HG03432 (cell line): ENCODE results near the gene PHTF2.
A peak's percentile ranks its signal among the peaks of the same experiment; 100 is the strongest.
"Not testable (repeated sequence)": the region's sequence is repeated elsewhere in the genome, so short reads cannot be mapped to it uniquely, and the experiment has no call there.

Experiments
- ATAC-seq: cut with Tn5 transposase; IDR thresholded peaks from one replicate; pipeline ENCODE4 v1.9.1; 2021; ENCODE audit warnings: mild to moderate bottlenecking, moderate library complexity; ENCODE audit not compliant: unreplicated experiment

The PHTF2 gene

DNA sequence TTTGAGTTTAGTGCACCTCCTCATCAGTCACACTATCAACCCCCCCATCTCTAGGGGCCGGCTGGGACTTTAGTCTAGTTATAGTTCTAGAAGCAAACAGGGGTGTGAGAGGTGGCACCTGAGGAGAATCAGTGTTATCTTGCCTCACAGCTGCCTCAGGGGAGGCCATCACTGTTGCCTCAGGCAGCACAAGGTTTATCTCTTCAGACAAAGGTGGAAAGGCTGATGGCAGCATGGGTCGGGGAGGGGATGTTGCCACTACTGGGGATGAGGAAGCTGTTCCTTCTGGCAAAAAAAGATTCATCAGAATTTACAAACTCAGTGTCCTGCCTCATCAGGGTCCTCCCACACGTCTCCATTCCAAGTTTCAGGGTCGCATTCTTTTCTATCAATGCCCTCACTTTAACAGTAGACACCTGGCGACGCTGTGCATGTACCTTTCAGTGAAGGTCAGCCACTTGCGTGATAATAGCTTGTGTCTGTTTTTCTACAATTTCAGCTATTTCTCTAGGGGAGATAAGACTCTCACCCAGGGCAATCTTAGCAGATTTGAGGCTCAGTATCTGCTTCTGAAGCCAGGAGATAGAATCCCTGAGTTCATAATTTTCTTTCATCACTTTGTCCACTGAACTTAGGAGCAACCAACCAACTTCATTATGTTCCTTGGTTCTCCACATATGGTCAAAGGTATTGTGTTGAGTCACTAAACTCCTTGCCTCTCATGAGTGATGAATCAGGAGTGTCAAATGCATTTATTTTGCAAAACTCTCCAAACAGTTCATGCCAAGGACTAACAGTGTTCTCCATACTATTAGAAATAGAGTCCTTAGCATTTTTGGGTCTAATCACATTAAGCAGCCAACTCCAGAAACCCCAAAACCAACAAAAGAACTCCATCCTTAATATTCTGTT is 75.1 kb downstream of the PHTF2 start:
- not testable (repeated sequence) for ATAC-seq

DNA sequence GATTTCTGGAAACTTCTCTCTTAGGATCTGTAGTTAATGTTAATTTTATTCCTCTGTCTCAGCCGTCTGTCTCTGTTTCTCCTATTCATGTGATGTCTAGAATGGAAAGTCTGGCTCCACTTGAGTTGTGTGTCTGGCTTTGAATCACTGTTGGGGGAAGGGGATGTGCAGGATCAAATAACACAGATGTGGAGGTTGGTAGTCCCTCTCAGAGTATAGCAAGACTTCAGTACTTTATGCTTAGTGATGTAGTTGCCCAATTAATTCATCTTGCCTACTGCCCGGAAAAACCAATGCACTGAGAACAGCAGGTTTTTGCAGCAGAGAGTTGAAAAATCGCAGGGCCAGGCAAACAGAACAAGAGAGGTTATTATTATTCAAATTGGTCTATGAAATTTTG is 79.2 kb downstream of the PHTF2 start:
- no peak for ATAC-seq

DNA sequence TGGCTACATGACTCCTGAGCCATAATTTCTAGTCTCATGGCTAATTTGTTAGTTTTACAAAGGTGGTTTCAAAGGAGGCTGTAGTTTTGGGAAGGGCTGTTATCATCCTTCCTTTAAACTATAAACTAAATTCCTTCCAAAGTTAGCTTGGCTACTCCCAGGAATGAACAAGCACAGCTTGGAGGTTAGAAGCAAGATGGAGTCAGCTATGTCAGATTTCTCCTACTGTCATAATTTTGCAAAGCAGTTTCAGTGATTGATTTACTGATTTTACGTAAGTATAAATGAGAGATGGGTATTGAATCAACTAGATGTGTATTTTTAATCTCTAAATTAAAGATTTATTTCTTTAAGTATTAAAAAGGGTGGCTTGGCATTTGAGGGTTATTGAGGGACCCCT is 79.9 kb downstream of the PHTF2 start:
- ATAC-seq = no peak

DNA sequence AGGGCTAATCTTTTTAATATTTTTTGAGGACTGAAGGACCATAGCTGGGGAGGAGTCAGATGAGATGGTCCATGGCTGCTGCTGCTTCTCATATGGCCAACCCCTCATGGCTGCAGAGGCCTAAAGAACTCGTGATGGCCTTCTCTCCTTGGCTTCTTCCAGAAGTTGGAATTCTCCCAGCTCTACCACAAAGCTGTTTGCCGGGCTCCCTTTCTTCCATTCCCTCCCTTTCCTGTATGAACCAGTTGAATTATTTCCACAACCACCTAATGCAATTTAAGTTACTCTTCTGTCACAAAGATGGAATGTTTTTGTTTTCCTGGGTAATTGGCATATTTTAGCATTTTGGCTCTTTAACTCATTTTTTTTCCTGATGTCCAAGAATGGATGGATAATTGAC is 80.7 kb downstream of the PHTF2 start:
- no peak for ATAC-seq

DNA sequence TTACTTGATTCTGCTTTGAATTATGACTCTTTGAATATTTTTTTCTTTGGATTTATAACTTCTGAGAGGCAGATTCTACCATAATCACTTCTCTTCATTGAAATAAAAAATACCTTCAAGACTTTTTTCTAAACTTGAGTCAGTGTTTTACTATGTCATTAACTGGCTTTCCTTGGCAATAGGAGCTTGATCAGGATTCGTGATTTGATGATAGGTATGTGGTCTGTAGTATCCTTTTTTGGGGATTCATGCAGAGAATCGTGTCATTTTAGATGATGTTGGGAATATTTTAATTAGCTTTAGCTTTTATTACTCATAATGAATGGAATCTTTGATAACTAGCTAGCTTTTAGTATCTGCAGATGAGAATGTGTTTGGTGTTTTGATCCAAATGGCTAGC is 83.3 kb downstream of the PHTF2 start:
- ATAC-seq = no peak

DNA sequence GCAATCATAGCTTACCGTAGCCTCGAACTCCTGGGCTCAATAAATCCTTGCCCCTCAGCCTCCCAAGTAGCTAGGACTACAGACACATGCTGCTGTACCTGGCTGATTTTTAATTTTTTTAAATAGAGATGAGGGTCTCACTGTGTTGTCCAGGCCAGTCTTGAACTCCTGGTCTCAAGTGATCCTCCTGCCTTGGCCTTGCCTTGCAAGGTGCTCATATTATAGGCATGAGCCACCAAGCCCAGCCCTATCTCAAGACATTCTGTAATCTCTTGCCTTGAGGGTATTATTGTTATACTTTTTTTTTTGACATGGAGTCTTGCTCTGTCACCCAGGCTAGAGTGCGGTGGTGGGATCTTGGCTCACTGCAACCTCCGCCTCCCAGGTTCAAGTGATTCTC is 86.6 kb downstream of the PHTF2 start:
- no peak for ATAC-seq

DNA sequence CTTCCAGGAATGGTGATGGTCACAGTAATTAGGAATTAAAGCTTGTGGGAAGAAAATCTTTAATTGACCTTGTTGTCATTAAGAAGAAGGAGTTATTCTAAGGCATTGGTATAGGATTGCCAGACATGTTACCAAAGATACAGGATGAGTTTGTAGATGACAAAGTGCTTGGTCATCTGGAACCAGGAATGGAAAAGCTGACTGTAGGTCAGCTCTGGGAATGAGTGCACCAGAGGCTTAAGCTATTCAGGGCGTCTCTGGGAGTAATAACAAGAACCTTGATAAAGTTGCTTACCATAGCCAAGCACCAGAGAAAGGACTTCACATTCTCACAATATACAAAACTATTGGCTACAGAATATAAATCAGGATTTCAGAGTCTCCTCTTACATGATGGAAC is 89.0 kb downstream of the PHTF2 start:
- no peak for ATAC-seq

DNA sequence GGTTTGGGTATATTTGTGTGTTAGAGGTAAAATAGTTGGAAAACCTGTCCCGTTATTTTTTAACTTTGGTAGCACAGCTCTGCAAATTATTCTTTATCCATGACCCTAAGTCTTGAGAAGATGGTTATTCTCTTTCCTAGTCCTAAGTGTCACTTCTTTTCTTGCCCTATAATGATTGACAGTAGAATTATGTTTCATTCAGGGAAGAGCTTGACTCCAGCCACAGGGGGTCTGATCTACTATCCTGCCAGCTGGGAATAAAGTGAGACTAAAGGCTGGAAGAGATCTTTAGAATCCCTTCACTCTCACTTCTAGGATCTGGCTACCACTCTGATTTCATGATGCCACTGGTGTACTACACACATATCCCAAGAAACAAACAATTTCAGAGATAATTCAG is 90.4 kb downstream of the PHTF2 start:
- no peak for ATAC-seq

DNA sequence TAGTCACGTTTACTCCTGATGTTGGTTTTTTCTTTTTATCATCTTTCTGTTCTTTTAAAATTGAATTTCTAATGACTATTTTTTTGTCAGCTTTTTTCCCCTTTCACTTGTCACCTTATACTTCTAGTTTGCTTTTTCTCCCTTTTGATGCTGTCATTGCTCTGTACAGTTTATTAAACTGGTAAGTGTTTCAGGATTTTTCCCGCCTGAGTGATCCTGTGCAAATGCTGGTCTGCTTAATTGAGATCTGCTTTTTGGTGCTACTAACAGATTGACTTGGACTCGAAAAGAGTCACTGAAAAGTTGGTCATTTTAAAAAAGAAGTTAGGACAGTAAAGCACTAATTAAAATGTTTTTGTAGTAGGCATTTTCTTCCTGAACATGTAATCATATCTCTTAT is 95.2 kb downstream of the PHTF2 start:
- no peak for ATAC-seq

DNA sequence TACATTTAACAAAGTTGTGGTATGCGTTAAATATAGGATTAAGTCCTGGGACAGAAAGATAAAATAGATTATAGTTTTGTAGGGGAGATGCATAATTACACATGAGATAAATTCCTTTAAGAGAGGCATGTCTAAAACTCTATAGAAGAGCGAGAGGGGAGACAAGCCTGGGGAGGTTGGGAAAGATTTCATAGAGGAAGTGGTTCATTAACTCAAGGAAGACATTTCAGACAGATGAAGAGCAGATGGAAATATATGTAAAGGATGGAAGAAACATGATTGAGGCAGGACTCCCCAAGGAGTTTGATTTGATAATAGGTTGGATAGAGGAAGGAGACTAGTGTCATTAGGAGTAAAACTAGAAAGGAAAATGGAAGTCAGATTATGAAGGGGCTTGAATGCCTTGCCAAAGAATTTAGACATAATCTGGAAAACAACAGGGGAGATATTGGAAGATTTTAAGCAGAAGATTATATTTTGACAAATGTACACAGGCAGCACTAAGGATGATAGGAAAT is 96.1 kb downstream of the PHTF2 start:
- no peak for ATAC-seq

DNA sequence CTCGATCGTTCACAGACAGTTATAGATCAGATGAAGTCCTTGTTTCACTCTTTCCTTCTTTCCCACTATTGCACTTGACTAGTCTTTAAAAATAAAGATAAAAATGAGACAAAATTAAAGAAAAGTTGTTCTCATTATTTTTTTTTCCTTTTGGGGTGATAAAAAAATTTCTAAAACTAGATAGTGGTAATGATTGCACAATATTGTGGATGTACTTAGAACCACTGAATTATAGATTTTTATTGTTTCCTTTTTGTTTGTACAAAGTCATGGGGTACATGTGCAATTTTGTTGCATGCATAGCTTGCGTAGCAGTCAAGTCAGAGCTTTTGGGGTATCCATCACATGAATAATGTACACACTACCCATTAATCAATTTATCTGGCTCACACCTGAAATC is 97.3 kb downstream of the PHTF2 start:
- no peak for ATAC-seq

DNA sequence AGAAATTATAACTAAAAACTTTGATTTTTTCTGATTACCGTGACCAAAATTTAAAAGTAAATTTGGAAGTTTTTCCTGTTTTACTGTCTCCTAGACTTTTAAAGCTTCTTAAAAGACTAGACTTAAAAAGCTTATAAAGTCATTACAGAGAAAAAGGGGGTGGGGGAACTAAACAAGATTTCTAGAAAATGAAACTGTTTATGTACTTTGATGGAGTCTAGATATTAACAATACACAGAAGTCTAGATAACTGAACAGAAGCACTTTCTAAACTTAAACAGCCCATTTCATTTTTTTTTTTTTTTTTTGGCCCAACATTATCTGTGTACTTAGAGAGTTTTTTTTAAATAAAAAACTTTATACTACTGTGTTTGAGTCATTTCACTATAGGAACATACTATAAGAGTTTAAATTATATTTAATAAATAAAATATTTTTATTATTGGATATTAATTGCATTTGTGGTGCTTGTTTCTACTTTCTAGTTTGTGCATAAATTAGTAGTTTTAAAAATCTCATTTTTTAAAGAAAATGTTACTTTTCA is 98.5 kb downstream of the PHTF2 start:
- ATAC-seq = no peak

DNA sequence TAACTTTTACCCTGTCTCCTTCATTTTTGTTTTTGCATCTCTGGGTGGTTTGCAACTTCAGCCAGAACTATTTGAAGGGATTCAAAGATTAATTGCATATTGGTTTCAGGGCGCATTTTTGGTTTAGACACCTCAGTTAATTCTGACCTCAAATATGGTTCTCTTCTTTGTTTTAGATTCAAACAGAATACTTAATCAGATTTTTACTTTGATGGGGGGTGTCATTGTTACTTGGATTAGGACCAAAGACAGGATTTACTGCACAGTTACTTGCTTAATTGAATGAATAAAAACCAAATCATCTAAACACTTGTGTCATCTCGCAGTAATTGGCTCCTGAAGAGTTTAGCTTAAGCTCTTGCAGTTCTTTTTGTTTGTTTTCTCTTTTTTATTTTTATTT is 100.9 kb downstream of the PHTF2 start:
- no peak for ATAC-seq

DNA sequence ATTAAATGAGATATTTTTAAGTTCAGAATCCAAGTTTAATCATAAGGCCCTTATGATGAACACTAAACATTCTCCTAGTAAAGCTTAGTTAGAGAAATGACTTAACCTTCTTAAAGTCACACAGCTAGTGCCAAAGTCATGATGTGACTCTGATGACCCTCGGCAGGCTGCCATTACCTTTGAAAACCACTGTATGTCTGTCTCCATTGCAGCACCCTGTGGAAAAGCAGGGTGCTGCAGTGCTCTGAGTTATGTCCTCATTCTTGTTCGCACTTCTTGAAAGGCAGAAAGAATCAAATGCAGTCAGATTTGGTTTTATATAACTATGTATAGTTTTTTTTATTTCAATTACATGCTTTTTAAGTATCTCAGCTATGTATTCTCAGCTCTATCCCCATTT is 105.0 kb downstream of the PHTF2 start:
- peak; percentile 34 for ATAC-seq

DNA sequence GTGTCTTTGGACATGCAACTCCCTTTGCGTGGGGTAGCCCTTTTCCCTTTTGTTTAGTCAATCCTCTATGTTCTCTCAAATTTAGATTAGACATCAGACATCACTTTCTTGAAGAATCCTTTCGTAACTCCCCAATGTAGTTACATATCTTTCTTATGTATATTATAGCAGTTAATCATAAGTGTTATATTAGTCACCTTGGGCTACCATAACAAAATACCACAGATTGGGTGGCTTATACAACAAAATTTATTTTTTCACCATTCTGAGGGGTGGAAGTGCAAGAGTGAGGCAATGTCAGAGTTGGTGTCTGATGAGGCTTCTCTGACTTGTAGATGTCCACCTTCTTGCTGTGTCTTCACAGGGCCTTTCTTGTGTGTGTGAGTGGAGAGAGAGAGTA is 105.7 kb downstream of the PHTF2 start:
- no peak for ATAC-seq

DNA sequence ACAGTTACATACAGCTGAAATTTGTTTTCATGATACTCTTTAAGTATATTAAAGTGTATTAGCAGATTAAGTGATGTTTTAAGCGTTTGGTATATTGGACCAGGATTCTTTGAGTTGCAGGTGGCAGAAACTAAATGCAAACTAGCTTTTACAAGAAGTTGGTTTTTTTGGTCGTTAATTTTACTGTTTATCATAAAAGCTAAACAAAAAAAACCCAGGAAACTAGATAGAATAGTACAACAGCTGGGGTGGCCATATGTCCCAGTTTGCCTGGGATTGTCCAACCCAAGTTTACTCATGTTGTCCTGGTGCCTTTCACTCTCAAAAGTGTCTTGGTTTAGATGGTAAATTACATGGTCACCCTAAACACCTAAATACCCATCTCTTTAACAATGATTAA is 108.7 kb downstream of the PHTF2 start:
- no peak for ATAC-seq

DNA sequence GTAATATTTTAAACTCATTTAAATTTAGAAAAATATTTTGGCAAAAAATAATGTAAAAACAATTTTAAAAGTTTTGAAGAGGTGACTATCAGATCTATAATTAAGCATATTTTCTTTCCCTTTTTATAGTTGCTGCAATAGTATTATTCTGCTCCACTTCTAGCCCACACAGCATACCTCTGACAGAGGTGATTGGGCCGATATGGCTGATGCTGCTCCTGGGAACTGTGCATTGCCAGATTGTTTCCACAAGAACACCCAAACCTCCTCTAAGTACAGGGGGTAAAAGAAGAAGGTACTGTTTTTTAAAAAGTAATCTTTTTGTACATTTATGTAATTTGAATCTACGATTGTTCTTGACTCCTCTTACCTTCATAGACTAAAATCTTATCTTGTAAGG is 110.1 kb downstream of the PHTF2 start:
- ATAC-seq = no peak

DNA sequence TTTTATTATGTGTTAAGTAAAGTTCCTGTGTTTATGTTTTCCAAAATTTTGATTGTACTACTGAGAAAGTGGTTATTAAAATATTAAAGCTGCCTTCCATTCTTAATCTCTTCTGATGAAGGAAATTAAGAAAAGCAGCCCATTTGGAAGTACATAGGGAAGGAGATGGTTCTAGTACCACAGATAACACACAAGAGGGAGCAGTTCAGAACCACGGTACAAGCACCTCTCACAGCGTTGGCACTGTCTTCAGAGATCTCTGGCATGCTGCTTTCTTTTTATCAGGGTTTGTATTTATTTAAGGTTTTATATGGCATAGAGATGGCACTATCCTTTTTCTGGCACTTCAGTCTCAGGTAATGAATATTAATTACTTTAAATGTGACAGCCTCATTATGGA is 111.6 kb downstream of the PHTF2 start:
- ATAC-seq = no peak

DNA sequence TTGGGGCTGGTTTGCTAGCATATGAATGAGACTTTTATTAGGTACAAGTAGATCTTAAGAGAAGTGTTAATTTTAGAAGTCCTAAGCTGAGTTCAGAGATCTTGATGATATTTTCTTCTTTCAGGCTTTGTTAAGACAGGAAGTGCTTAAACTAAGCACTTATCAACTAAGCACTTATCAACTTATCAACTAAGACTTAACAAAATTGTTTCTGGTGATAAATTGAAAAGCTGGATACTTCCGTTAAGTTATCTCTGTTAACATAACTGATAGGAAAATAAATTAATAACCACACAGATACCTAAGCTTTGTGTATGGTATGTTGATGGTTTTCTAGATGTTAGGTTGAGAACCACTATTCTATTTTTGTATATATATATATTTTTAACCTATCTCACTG is 113.7 kb downstream of the PHTF2 start:
- no peak for ATAC-seq

DNA sequence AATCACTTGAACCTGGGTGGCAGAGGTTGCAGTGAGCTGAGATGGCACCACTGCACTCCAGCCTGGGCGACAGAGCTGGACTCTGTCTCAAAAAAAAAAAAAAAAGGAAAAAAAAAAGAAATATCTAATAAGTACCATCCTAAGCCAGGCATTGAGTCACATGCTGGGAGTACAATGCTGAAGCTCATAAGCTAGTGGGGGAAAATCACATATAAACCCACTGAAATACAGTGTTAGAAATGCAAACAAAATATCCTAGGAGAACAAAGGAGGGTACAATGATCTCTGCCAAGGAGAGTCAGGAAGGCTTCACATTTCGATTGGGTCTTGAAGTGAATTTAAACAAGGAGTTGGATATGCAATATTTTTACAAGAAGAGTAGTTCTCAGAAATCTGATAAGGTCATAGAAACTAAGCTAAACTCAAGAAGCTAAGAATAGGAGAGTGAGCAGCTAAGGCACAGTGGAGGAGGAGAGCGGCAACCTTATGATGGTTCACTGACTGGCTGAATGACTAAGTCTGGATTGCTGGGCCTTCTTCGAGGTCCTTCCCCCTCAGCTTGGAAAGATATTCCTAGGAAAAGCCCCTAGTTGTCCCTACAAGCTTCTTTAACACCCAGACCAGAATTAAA is 115.5 kb downstream of the PHTF2 start:
- no peak for ATAC-seq

DNA sequence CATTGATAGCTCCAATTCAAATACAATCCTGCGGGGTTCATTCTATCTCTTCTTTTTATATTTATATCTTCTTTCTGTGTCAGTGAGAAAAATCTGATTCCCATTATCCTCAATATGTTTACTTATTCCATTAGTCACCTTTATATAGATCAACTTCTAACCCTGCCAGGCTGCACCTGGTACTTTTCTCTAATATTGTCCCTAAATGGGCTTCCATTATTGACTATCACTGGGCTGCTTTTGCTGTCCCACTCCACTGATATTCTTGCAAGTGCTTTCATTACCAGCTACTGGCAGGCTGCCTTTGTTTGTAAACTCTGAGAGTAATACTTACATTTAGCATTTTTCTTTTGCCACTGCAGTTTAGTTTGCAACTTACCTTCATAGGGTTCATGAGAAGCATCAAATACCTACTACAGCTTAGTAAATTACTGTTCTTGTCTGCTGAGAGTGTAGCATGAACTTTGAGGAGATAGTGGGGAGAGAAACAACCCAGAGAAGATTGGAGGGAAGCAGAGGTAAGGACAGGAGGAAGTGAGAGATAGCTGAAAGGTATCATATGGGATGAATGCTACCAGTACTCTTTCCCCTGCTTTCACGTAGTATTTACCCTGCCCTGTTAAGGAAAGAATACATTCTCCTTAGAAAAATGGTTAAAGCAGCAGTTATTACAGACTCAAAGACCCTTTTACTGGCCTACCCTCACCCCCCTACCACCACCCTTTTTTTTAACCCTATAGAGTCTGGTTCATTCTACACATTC is 119.1 kb downstream of the PHTF2 start:
- no peak for ATAC-seq
